ES-I3 (cell line): ENCODE data around the gene MAP4K4.

ENCODE experiments used
- H3K36me3 ChIP-seq: 2 replicates; pipeline ENCODE4 v1.6.1; 2013; ENCODE audit warnings: mild to moderate bottlenecking, low read length, control low read depth, moderate library complexity; ENCODE audit not compliant: insufficient read depth
- H3K4me1 ChIP-seq: 2 replicates; pipeline ENCODE4 v1.6.1; 2013; ENCODE audit warnings: mild to moderate bottlenecking, control low read depth, low read length; ENCODE audit not compliant: insufficient read depth
- H3K9ac ChIP-seq: 2 replicates; pipeline ENCODE4 v1.6.1; 2013; ENCODE audit warnings: low read depth, mild to moderate bottlenecking, low read length, moderate library complexity
- H3K9me3 ChIP-seq: 2 replicates; pipeline ENCODE4 v1.6.1; 2013; ENCODE audit warnings: mild to moderate bottlenecking, low read length, moderate library complexity; ENCODE audit not compliant: control insufficient read depth, insufficient read depth

Gene MAP4K4

GRCh38 chr2:101815739-101816391 lies 118.4 kb downstream of the MAP4K4 start:
- Histone ChIP-seq H3K9me3 (no peaks in the 10 kb centered on the region), H3K9ac (no peak overlapping the region), H3K36me3 (no peaks in the 10 kb centered on the region), H3K4me1 (peaks cover 41% of the 10 kb centered on the region)

- H3K9ac ChIP-seq: no peak overlapping the region
- peaks cover 41% of the 10 kb centered on the region for H3K4me1 ChIP-seq
- no peaks in the 10 kb centered on the region for H3K36me3 ChIP-seq
- H3K9me3 ChIP-seq: no peaks in the 10 kb centered on the region
Measured at GRCh38 chr2:101816598-101816997, 119.1 kb downstream of the MAP4K4 start.

DNA sequence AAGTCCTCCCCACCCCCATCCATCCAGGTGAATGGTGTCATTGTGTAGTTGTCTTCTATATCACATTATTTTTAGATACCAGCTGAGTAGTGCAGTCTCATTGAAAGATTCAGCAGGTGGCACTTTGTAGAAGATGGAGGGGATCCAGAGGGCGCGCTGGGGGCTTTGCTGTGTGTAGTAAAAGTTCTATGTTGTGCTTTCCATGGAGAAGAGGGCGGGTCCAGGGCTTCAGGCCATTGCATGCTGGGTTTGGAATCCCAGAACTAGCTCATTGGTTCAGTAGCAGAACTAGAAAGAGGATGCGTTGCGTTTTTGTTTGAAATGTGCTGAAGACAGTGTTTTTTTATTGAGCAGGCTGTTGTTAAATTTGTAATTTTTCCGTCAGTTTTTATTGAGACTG lies 120.0 kb downstream of the MAP4K4 start:
- Histone ChIP-seq H3K4me1 (peaks cover 41% of the 10 kb centered on the region), H3K9me3 (no peaks in the 10 kb centered on the region), H3K9ac (no peak overlapping the region), H3K36me3 (no peaks in the 10 kb centered on the region)

- Histone ChIP-seq H3K36me3 (no peaks in the 10 kb centered on the region), H3K9ac (no peak overlapping the region), H3K4me1 (peaks cover 52% of the 10 kb centered on the region), H3K9me3 (no peaks in the 10 kb centered on the region)
Measured at GRCh38 chr2:101818531-101819451, 121.3 kb downstream of the MAP4K4 start.

DNA sequence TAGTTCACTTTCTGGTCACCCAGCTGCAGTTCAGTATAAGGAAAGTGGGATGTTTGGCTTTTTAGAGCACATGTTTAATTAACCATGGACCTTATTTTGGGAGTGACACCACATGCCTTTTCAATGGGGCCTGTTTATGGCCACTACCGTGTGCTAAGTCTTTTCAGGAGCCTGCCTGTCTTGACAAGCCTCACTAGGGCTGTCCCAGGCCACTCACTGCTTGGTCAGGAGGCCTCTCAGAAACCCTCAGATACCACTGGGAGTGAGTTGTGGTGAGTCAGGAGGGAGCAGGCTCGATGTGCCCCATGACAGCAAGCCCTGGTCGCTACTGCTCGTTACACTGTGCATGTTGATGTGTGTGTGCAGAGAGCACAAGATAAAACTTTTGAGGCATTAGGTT lies 123.0 kb downstream of the MAP4K4 start:
- Histone ChIP-seq H3K4me1 (peaks cover 49% of the 10 kb centered on the region), H3K9me3 (no peaks in the 10 kb centered on the region), H3K36me3 (no peaks in the 10 kb centered on the region), H3K9ac (no peak overlapping the region)

DNA sequence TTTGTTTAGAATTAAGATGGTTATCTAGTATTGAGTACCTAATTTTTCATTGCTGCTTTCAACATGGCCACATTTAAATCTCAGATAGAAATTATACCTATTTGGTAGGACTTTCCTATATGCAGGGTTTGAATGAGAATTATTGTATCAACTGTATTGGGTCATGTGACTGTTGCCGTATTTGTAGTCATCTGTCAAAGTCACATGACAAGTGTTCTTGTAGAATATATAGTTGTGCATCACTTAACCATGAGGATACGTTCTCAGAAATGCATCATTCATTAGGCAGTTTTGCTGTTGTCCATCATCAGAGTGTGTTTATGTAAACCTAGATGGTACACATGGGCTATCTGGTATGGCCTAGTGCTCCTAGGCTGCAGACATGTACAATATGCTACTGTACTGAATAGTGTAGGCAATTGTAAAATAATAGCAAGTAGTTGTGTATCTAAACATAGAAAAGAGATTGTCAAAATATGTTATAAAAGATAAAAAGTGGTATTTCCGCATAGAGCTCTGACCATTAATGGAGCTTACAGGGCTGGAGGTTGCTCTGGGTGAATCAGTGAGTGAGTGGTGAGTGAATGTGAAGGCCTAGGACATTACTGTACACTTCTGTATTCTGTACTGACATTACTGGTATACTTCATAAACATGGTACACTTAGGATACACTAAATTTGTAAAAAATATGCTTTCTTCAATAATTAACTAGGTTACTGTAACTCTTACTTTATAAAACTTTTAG lies 123.7 kb downstream of the MAP4K4 start:
- no peaks in the 10 kb centered on the region for H3K36me3 ChIP-seq
- no peak overlapping the region for H3K9ac ChIP-seq
- peaks cover 42% of the 10 kb centered on the region for H3K4me1 ChIP-seq
- H3K9me3 ChIP-seq: no peaks in the 10 kb centered on the region

DNA sequence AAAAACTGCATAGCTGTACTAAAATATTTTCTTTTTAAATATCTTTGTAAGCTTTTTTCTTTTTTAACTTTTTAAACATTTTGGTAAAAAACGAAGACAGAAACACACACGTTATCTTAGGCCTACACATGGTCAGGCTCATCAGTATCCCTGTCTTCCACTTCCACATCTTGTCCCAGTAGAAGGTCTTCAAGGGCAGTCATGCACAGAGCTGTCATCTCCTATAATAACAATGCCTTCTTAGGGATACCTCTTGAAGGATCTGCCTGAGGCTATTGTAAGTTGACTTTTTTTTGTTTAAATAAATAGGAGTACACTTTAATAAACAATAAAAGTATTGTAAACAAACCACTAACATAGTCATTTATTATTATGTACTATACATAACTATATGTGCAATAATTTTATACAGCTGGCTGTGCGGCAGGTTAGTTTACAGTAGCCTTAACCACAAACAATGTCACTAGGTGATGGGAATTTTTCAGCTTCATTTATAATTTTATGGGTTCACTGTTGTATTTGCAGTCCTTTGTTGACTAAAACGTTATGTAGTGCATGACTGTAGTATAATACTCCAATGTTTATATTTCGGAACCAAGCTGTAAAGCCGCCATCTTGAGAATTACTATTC lies 124.4 kb downstream of the MAP4K4 start:
- no peaks in the 10 kb centered on the region for H3K9me3 ChIP-seq
- H3K9ac ChIP-seq: no peak overlapping the region
- H3K36me3 ChIP-seq: no peaks in the 10 kb centered on the region
- H3K4me1 ChIP-seq: peaks cover 45% of the 10 kb centered on the region

- H3K36me3 ChIP-seq: no peaks in the 10 kb centered on the region
- no peaks in the 10 kb centered on the region for H3K9me3 ChIP-seq
- peaks cover 45% of the 10 kb centered on the region for H3K4me1 ChIP-seq
- H3K9ac ChIP-seq: no peak overlapping the region
Measured at GRCh38 chr2:101823347-101823791, 125.9 kb downstream of the MAP4K4 start.

DNA sequence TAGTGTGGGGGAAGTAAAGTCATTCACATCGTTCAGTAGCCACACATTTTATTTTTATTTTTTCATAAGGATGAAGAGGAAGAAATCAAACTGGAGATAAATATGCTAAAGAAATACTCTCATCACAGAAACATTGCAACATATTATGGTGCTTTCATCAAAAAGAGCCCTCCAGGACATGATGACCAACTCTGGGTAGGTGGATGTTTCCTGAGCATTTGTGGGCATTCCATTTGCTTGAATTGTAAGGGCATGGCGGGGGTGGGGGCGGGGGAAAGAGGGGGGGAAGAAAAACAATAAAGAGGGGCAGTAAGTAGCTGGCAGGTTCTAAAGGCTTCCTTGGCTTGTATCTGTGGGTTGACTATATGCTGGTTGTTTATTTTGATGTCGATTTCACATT lies 126.4 kb downstream of the MAP4K4 start:
- no peak overlapping the region for H3K9ac ChIP-seq
- H3K36me3 ChIP-seq: 0 out of 2 replicates have a peak, but pooled peaks cover under 1% of the 10 kb centered on the region
- no peaks in the 10 kb centered on the region for H3K9me3 ChIP-seq
- peaks cover 40% of the 10 kb centered on the region for H3K4me1 ChIP-seq

DNA sequence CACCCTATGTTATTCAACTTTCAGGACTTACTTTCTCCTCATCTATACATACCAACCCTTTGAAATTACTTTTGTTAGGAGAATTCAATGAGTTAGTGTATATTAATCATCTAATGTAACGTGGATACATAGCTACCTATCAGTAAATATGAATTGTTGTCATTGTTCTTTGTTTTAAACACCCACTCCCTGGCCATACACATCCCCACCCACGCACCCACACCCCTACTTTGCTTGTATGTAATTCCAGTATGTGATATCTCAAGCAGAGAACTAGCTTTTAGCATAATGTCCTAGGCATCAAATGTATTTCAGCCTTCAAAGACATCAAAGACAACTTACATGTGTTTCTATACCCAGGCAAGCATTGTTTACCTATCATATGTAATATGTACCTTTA lies 129.2 kb downstream of the MAP4K4 start:
- peaks cover 13% of the 10 kb centered on the region; the same call in 1 of the 2 replicates for H3K36me3 ChIP-seq
- no peak overlapping the region for H3K9ac ChIP-seq
- H3K9me3 ChIP-seq: no peaks in the 10 kb centered on the region
- peaks cover 31% of the 10 kb centered on the region for H3K4me1 ChIP-seq

GRCh38 chr2:101827246-101827645 lies 129.7 kb downstream of the MAP4K4 start:
- H3K4me1 ChIP-seq: peaks cover 32% of the 10 kb centered on the region
- H3K9me3 ChIP-seq: no peaks in the 10 kb centered on the region
- no peak overlapping the region for H3K9ac ChIP-seq
- H3K36me3 ChIP-seq: peaks cover 15% of the 10 kb centered on the region; the same call in 1 of the 2 replicates

DNA sequence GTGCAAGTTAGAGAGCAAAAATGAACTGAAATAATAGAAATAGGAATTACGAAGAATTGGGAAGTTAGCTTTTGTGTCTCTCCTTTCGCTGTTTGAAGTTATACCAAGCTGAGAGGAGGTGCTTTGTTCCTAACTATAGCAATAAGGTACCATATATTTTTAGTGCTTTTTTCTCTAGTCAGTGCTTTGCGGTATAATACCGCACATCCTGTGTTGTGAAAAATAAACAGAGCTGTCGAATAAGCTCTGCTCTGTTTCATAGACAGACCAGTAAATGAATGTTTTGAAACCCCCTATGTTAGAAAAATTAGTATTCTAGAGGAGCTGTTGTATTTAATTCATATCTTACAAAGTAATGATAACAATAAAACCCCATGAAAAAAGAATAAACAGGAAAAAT lies 130.8 kb downstream of the MAP4K4 start:
- peaks cover 15% of the 10 kb centered on the region; the same call in 1 of the 2 replicates for H3K36me3 ChIP-seq
- H3K9me3 ChIP-seq: no peaks in the 10 kb centered on the region
- H3K9ac ChIP-seq: no peak overlapping the region
- peaks cover 24% of the 10 kb centered on the region for H3K4me1 ChIP-seq

- peaks cover 15% of the 10 kb centered on the region; the same call in 1 of the 2 replicates for H3K36me3 ChIP-seq
- no peak overlapping the region for H3K9ac ChIP-seq
- H3K4me1 ChIP-seq: peaks cover 20% of the 10 kb centered on the region
- no peaks in the 10 kb centered on the region for H3K9me3 ChIP-seq
Measured at GRCh38 chr2:101828673-101829334, 131.3 kb downstream of the MAP4K4 start.
